Measurements from ENCODE around the gene CIROP.

CIROP gene

DNA sequence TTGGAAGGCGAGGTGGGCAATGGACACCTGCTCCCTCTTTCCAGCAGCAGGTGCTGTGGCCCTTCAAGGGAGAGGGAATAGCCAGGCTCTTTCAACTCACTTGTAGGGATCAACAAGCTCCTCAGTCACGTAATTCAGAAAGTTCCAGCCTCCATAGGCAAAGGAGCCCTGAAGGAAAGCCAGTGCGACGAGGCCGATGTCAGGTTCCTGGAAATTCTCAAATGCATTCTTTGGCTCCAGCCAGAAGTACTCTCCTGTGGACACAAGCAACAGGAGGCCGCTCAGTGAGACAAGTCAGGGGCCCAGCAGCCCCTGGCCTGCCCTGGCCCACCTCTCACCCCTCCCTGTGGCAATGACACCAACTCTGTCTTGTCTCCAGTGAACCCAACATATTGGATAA lies 35.6 kb upstream of the CIROP start:
- Histone ChIP-seq H3K27ac (ENCODE audit: low read depth, low read length) (no peak overlapping the region), H4K20me1 (ENCODE audit: control insufficient read depth, insufficient read depth, low read depth, low read length) (no peaks in the 10 kb centered on the region), H3K27me3 (ENCODE audit: control insufficient read depth, low read length) (peaks cover 12% of the 10 kb centered on the region; the same call in 1 of the 2 replicates), H3K4me2 (ENCODE audit: low read length) (no peak overlapping the region), H3K79me2 (ENCODE audit: control insufficient read depth, low read length) (no peaks in the 10 kb centered on the region), H3K4me3 (ENCODE audit: low read length) (no peak overlapping the region), H3K9me2 (replicated peaks; ENCODE audit: control insufficient read depth, low read length) (no peaks in the 10 kb centered on the region), H3K36me3 (ENCODE audit: control insufficient read depth, low read length) (no peaks in the 10 kb centered on the region), H3F3A (ENCODE audit: control insufficient read depth, insufficient read depth) (no peaks in the 10 kb centered on the region), H3K4me1 (ENCODE audit: control insufficient read depth, low read length) (no peaks in the 10 kb centered on the region), H3K9me3 (ENCODE audit: control insufficient read depth, insufficient read depth, low read length) (no peaks in the 10 kb centered on the region)
- TF ChIP-seq, protein P1, sequence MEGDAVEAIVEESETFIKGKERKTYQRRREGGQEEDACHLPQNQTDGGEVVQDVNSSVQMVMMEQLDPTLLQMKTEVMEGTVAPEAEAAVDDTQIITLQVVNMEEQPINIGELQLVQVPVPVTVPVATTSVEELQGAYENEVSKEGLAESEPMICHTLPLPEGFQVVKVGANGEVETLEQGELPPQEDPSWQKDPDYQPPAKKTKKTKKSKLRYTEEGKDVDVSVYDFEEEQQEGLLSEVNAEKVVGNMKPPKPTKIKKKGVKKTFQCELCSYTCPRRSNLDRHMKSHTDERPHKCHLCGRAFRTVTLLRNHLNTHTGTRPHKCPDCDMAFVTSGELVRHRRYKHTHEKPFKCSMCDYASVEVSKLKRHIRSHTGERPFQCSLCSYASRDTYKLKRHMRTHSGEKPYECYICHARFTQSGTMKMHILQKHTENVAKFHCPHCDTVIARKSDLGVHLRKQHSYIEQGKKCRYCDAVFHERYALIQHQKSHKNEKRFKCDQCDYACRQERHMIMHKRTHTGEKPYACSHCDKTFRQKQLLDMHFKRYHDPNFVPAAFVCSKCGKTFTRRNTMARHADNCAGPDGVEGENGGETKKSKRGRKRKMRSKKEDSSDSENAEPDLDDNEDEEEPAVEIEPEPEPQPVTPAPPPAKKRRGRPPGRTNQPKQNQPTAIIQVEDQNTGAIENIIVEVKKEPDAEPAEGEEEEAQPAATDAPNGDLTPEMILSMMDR (IDR thresholded peaks at IDR 0.05; ENCODE audit: low read depth, low read length, poor library complexity, severe bottlenecking): no peak
- TF ChIP-seq EZH2phosphoT487 (IDR thresholded peaks at IDR 0.05; ENCODE audit: borderline replicate concordance, low read length): no peak

DNA sequence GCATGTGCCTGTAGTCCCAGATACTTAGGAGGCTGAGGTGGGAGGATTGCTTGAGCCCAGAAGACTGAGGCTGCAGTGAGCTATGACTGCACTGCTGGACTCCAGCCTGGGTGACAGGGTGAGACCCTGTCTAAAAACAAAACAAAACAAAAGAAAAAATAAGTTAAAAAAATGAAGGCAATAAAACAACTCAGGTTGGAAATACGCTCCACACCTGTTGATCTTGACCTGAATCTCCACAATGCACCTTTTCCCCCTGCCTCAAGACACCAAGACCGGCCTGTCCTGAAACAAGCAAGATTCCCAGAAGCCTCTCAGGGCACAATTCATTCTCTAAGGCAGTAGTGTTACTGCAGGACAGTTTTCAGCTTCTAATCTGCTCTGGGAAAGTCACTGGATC lies 35.1 kb upstream of the CIROP start:
- Histone ChIP-seq H3F3A (ENCODE audit: control insufficient read depth, insufficient read depth) (no peaks in the 10 kb centered on the region), H3K9me2 (replicated peaks; ENCODE audit: control insufficient read depth, low read length) (no peaks in the 10 kb centered on the region), H3K79me2 (ENCODE audit: control insufficient read depth, low read length) (no peaks in the 10 kb centered on the region), H4K20me1 (ENCODE audit: control insufficient read depth, insufficient read depth, low read depth, low read length) (no peaks in the 10 kb centered on the region), H3K4me1 (ENCODE audit: control insufficient read depth, low read length) (no peaks in the 10 kb centered on the region), H3K27ac (ENCODE audit: low read depth, low read length) (no peak overlapping the region), H3K36me3 (ENCODE audit: control insufficient read depth, low read length) (no peaks in the 10 kb centered on the region), H3K4me3 (ENCODE audit: low read length) (no peak overlapping the region), H3K9me3 (ENCODE audit: control insufficient read depth, insufficient read depth, low read length) (no peaks in the 10 kb centered on the region), H3K27me3 (ENCODE audit: control insufficient read depth, low read length) (peaks cover 12% of the 10 kb centered on the region; the same call in 1 of the 2 replicates), H3K4me2 (ENCODE audit: low read length) (no peak overlapping the region)
- TF ChIP-seq, protein P1 (IDR thresholded peaks at IDR 0.05; ENCODE audit: low read depth, low read length, poor library complexity, severe bottlenecking): no peak
- TF ChIP-seq EZH2phosphoT487 (IDR thresholded peaks at IDR 0.05; ENCODE audit: borderline replicate concordance, low read length): no peak

DNA sequence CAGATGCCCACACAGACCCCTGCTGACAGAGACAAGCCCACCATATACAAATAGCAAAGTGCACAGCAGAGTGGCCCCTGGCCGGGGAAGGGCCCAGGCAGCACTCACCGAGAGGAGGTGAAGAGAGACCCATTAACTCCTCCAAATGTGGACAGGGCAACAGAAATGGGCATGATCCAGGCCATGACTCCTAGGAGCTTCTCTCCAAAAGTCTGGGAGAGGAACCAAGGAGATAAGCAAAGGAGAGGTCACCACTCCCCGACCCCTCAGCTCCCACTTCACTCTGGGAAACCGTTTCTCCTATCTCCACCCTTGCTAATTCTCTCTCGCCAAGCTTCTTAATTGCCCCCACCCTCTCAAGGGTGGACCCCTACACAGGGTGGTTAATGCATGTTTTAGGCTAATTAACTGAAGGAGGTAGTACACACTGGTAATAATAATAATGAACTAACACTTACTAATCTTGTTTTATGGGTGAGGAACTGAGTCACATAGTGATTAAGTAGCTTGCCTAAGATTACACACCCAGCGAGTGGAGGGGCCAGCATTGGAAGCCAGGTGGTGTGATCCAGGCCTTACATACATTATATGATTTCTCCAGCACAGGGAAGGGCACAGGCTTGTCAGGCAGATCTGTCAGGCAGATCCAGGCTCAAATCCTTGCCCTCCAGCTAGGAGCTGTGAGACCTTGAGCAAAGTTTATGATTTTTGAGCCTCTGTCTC lies 33.2 kb upstream of the CIROP start:
- Histone ChIP-seq H3F3A (ENCODE audit: control insufficient read depth, insufficient read depth) (no peaks in the 10 kb centered on the region), H3K27me3 (ENCODE audit: control insufficient read depth, low read length) (0 out of 2 replicates have a peak, but pooled peaks cover 4% of the 10 kb centered on the region), H3K9me2 (replicated peaks; ENCODE audit: control insufficient read depth, low read length) (no peaks in the 10 kb centered on the region), H3K27ac (ENCODE audit: low read depth, low read length) (no peak overlapping the region), H3K79me2 (ENCODE audit: control insufficient read depth, low read length) (no peaks in the 10 kb centered on the region), H3K4me1 (ENCODE audit: control insufficient read depth, low read length) (peaks cover 7% of the 10 kb centered on the region), H3K4me3 (ENCODE audit: low read length) (no peak overlapping the region), H3K4me2 (ENCODE audit: low read length) (no peak overlapping the region), H3K36me3 (ENCODE audit: control insufficient read depth, low read length) (no peaks in the 10 kb centered on the region), H4K20me1 (ENCODE audit: control insufficient read depth, insufficient read depth, low read depth, low read length) (no peaks in the 10 kb centered on the region), H3K9me3 (ENCODE audit: control insufficient read depth, insufficient read depth, low read length) (no peaks in the 10 kb centered on the region)
- TF ChIP-seq, protein P1 (IDR thresholded peaks at IDR 0.05; ENCODE audit: low read depth, low read length, poor library complexity, severe bottlenecking): no peak
- TF ChIP-seq EZH2phosphoT487 (IDR thresholded peaks at IDR 0.05; ENCODE audit: borderline replicate concordance, low read length): no peak
